SU-DHL-6 (cell line): ENCODE results near the gene TMEM167A.

Source experiments
- H2AFZ ChIP-seq: fragments of 200-600 bp; sonication (generic); 2 replicates; pipeline ENCODE4 v1.6.1; 2014; ENCODE audit warnings: low read depth, mild to moderate bottlenecking, moderate library complexity, mixed read lengths, antibody characterized with exemption, low read length; ENCODE audit not compliant: severe bottlenecking
- H3F3A ChIP-seq: fragments of 200-600 bp; shearing (Covaris generic); 2 replicates; pipeline ENCODE4 v1.6.0; 2016; ENCODE audit warnings: antibody characterized with exemption, mild to moderate bottlenecking; ENCODE audit not compliant: insufficient read depth
- H3K27ac ChIP-seq: fragments of 200-600 bp; sonication (generic); 2 replicates; pipeline ENCODE4 v1.5.1; 2016; ENCODE audit warnings: low read depth, mild to moderate bottlenecking, low read length, moderate library complexity, mixed read lengths
- H3K27me3 ChIP-seq: fragments of 200-600 bp; sonication (generic), shearing (Covaris generic); 2 replicates; pipeline ENCODE4 v1.6.0; 2014; ENCODE audit warnings: mild to moderate bottlenecking, low read length
- H3K36me3 ChIP-seq: fragments of 200-600 bp; sonication (generic); 2 replicates; pipeline ENCODE4 v1.6.1; 2014; ENCODE audit warnings: mild to moderate bottlenecking, low read length, mixed read lengths
- H3K4me2 ChIP-seq: fragments of 300-600, 200-600 bp; shearing (Covaris generic), sonication (generic); 2 replicates; pipeline ENCODE4 v1.6.0; 2014; ENCODE audit warnings: low read length, low read depth, mild to moderate bottlenecking; ENCODE audit not compliant: poor library complexity, severe bottlenecking
- H3K4me3 ChIP-seq: fragments of 200-600 bp; sonication (generic); 2 replicates; pipeline ENCODE4 v1.5.1; 2014; ENCODE audit warnings: antibody characterized with exemption, low read length, mild to moderate bottlenecking, mixed read lengths; ENCODE audit not compliant: insufficient read depth, poor library complexity, severe bottlenecking
- H3K79me2 ChIP-seq: fragments of 200-600 bp; sonication (generic); 2 replicates; pipeline ENCODE4 v1.6.1; 2014; ENCODE audit warnings: mild to moderate bottlenecking, low read length, moderate library complexity; ENCODE audit not compliant: insufficient read depth
- H3K9ac ChIP-seq: fragments of 200-600 bp; sonication (generic); 2 replicates; pipeline ENCODE4 v1.7.0; 2014; ENCODE audit warnings: mild to moderate bottlenecking, low read length
- H3K9me2 ChIP-seq: fragments of 200-600 bp; sonication (generic); replicated peaks from 2 replicates; pipeline ENCODE4 v1.6.1; 2014; ENCODE audit warnings: low read length; ENCODE audit not compliant: insufficient read depth
- H3K9me3 ChIP-seq: fragments of 200-600 bp; sonication (generic); 2 replicates; pipeline ENCODE4 v1.6.1; 2014; ENCODE audit warnings: low read length, mixed read lengths; ENCODE audit not compliant: insufficient read depth
- H4K20me1 ChIP-seq: fragments of 200-600 bp; sonication (generic); 2 replicates; pipeline ENCODE4 v1.6.1; 2014; ENCODE audit warnings: low read depth, mild to moderate bottlenecking, antibody characterized with exemption, low read length, moderate library complexity, mixed read lengths
- EZH2phosphoT487 ChIP-seq: fragments of 200-600 bp; sonication (generic), shearing (Covaris generic); conservative IDR thresholded peaks from 2 replicates; pipeline ENCODE4 v1.6.1; 2018; ENCODE audit warnings: mild to moderate bottlenecking, antibody characterized with exemption, low read length, moderate library complexity, mixed read lengths
- TF ChIP-seq, protein P1 (sequence below): fragments of 200-600 bp; sonication (generic); IDR thresholded peaks from one replicate; pipeline ENCODE4 v1.5.1; 2017; ENCODE audit warnings: antibody characterized with exemption, mild to moderate bottlenecking, low read length, moderate library complexity; ENCODE audit not compliant: insufficient read depth, poor library complexity, severe bottlenecking

Gene TMEM167A

DNA sequence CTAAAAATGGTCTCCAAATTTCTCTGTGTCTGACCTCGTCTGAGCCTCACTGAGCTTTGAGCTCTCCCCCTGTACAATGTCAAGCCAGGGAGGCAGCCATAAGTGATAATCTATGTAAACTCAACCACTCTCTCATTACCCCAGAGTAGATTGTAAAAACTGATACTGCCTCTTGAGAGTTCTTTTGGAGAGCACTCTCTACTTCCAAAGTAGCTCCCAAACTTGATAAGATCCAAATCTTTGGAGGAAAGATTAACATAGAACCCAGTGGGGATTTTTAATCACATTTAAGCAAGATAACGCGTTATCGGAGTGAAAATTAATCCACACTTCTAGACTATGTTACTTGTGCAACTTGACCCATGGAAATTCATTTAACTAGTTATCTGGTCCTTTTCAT lies 54.9 kb downstream of the TMEM167A start:
- TF ChIP-seq EZH2phosphoT487: no peak
- TF ChIP-seq, protein P1, sequence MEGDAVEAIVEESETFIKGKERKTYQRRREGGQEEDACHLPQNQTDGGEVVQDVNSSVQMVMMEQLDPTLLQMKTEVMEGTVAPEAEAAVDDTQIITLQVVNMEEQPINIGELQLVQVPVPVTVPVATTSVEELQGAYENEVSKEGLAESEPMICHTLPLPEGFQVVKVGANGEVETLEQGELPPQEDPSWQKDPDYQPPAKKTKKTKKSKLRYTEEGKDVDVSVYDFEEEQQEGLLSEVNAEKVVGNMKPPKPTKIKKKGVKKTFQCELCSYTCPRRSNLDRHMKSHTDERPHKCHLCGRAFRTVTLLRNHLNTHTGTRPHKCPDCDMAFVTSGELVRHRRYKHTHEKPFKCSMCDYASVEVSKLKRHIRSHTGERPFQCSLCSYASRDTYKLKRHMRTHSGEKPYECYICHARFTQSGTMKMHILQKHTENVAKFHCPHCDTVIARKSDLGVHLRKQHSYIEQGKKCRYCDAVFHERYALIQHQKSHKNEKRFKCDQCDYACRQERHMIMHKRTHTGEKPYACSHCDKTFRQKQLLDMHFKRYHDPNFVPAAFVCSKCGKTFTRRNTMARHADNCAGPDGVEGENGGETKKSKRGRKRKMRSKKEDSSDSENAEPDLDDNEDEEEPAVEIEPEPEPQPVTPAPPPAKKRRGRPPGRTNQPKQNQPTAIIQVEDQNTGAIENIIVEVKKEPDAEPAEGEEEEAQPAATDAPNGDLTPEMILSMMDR: no peak
- H3K4me3 ChIP-seq: no peak overlapping the region
- no peak overlapping the region for H3K27ac ChIP-seq
- H3K36me3 ChIP-seq: no peaks in the 10 kb centered on the region
- no peaks in the 10 kb centered on the region for H4K20me1 ChIP-seq
- H3K4me2 ChIP-seq: no peak overlapping the region
- no peaks in the 10 kb centered on the region for H3K79me2 ChIP-seq
- no peaks in the 10 kb centered on the region for H3K27me3 ChIP-seq
- no peaks in the 10 kb centered on the region for H3K9me2 ChIP-seq
- no peak overlapping the region for H3K9ac ChIP-seq
- H3F3A ChIP-seq: no peaks in the 10 kb centered on the region
- no peaks in the 10 kb centered on the region for H3K9me3 ChIP-seq
- H2AFZ ChIP-seq: no peak overlapping the region

DNA sequence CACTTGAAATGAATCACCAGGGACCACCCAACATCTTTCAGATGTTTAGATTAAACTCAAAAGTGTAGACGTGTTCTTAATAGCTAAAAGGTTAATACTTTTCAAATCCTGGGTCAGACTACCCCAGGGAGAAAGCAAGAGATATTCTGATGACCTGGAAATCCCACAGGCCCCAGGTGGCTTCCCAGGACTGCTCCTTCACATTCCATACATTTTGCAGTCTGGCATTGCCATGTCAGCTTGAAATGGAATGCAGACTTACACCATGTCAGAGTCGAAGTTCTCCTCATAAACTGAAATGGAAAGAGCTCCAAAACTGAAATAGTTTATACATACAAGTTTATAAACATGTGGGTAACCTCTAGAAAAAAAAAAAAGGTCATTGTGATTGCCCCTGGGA lies 61.5 kb downstream of the TMEM167A start:
- H2AFZ ChIP-seq: no peak overlapping the region
- H3K4me2 ChIP-seq: no peak overlapping the region
- H3K79me2 ChIP-seq: no peaks in the 10 kb centered on the region
- no peak overlapping the region for H3K9ac ChIP-seq
- no peak overlapping the region for H3K4me3 ChIP-seq
- no peaks in the 10 kb centered on the region for H3K27me3 ChIP-seq
- TF ChIP-seq, protein P1: no peak
- TF ChIP-seq EZH2phosphoT487: no peak
- no peaks in the 10 kb centered on the region for H3K36me3 ChIP-seq
- H3F3A ChIP-seq: no peaks in the 10 kb centered on the region
- H3K27ac ChIP-seq: no peak overlapping the region
- H4K20me1 ChIP-seq: no peaks in the 10 kb centered on the region
- no peaks in the 10 kb centered on the region for H3K9me2 ChIP-seq
- H3K9me3 ChIP-seq: no peaks in the 10 kb centered on the region

DNA sequence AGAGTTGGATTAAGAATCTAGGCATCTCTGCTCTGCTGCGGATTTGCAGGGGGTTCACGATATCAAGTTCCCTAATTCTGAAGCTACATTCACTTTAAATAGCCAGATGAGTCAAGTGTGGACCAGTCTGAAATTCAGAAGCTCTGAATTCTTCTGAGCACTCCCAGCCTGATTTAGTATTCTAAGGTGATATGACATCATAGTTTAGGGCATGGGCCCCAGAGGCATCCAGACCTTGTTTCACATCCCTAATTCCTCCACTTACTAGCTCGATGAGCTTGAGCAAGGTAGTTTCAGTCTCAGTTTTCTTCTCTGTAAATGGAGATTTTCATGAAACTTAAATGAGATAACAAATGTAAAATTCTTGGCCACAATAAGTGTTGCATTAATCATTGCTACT lies 65.2 kb downstream of the TMEM167A start:
- H2AFZ ChIP-seq: no peak overlapping the region
- H3K9me3 ChIP-seq: no peaks in the 10 kb centered on the region
- H3K4me2 ChIP-seq: no peak overlapping the region

More for the DNA sequence above, 65.2 kb downstream of the TMEM167A start:
- no peak for TF ChIP-seq EZH2phosphoT487
- TF ChIP-seq, protein P1: no peak
- Histone ChIP-seq H3K27ac (no peak overlapping the region), H3K9ac (no peak overlapping the region), H3K27me3 (no peaks in the 10 kb centered on the region), H3F3A (no peaks in the 10 kb centered on the region), H3K36me3 (no peaks in the 10 kb centered on the region), H3K79me2 (no peaks in the 10 kb centered on the region), H3K4me3 (no peak overlapping the region), H4K20me1 (no peaks in the 10 kb centered on the region), H3K9me2 (no peaks in the 10 kb centered on the region)
